ENCODE results near the gene PLEKHG7. TPM values are rescaled to one million over a fixed set of nuclear protein-coding genes. Genes with fewer than 3 reads are reported as not detected.

Gene PLEKHG7
- total and polyA plus RNA-seq, 2 experiments from 2014 or later = not detected

DNA sequence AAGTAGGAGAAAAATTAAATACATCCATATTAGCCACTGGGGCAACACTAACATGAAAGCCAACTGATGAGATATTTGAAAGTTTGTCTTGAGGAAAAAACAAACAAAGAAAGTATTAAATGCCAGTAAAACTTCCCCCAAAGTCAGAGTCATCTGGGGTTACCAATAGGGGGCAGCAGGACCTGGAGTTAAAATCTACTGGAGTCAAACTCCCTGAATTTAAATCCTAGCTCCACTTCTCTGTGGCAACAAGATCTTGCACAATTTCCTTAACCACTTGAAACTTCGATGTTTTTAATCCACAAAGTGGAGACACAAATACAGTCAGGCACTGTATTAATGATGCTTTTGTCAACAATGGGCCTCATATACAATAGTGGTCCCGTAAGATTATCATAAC, 14.4 kb downstream of the PLEKHG7 start:
- Histone ChIP-seq H4K20me1 (replicated peaks; ENCODE audit: insufficient read depth) (no peaks in the 10 kb centered on the region), H3K4me3 (no peak overlapping the region), H3K4me1 (ENCODE audit: insufficient read depth) (no peaks in the 10 kb centered on the region), H2AFZ (peak overlapping the region; percentile 18; the same call in 1 of the 2 replicates), H3K79me2 (replicated peaks; ENCODE audit: insufficient read depth) (no peaks in the 10 kb centered on the region), H3K4me2 (peak overlapping the region; percentile 15; the same call in 1 of the 2 replicates), H3K27ac (ENCODE audit: low read depth) (no peak overlapping the region), H3K27me3 (ENCODE audit: insufficient read depth) (no peaks in the 10 kb centered on the region), H3K9me2 (ENCODE audit: insufficient read depth) (no peaks in the 10 kb centered on the region), H3K36me3 (ENCODE audit: insufficient read depth) (no peaks in the 10 kb centered on the region), H3F3A (replicated peaks; ENCODE audit: low read depth) (no peaks in the 10 kb centered on the region)
- Mint-ChIP-seq H3K36me3 (ENCODE audit: low read depth) (peaks cover 5% of the 10 kb centered on the region; the same call in 2 of the 3 replicates), H3K27ac (no peak overlapping the region), H3K27me3 (ENCODE audit: insufficient read depth, low read depth, poor library complexity) (peaks cover 7% of the 10 kb centered on the region), H3K4me3 (no peak overlapping the region), H3K9me3 (peaks cover 8% of the 10 kb centered on the region), H3K4me1 (peaks cover 12% of the 10 kb centered on the region; the same call in 2 of the 3 replicates)
- TF ChIP-seq, protein P1, sequence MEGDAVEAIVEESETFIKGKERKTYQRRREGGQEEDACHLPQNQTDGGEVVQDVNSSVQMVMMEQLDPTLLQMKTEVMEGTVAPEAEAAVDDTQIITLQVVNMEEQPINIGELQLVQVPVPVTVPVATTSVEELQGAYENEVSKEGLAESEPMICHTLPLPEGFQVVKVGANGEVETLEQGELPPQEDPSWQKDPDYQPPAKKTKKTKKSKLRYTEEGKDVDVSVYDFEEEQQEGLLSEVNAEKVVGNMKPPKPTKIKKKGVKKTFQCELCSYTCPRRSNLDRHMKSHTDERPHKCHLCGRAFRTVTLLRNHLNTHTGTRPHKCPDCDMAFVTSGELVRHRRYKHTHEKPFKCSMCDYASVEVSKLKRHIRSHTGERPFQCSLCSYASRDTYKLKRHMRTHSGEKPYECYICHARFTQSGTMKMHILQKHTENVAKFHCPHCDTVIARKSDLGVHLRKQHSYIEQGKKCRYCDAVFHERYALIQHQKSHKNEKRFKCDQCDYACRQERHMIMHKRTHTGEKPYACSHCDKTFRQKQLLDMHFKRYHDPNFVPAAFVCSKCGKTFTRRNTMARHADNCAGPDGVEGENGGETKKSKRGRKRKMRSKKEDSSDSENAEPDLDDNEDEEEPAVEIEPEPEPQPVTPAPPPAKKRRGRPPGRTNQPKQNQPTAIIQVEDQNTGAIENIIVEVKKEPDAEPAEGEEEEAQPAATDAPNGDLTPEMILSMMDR (conservative IDR thresholded peaks at IDR 0.05; ENCODE audit: low read depth in 2 of 2) = peak; percentile 71 to 81
- TF ChIP-seq, protein P2, sequence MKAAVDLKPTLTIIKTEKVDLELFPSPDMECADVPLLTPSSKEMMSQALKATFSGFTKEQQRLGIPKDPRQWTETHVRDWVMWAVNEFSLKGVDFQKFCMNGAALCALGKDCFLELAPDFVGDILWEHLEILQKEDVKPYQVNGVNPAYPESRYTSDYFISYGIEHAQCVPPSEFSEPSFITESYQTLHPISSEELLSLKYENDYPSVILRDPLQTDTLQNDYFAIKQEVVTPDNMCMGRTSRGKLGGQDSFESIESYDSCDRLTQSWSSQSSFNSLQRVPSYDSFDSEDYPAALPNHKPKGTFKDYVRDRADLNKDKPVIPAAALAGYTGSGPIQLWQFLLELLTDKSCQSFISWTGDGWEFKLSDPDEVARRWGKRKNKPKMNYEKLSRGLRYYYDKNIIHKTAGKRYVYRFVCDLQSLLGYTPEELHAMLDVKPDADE (IDR thresholded peaks at IDR 0.05) = no peak
- ATAC-seq = peak; percentile 58
- peak; percentile 74 for DNase-seq (ENCODE audit: low spot score)

DNA sequence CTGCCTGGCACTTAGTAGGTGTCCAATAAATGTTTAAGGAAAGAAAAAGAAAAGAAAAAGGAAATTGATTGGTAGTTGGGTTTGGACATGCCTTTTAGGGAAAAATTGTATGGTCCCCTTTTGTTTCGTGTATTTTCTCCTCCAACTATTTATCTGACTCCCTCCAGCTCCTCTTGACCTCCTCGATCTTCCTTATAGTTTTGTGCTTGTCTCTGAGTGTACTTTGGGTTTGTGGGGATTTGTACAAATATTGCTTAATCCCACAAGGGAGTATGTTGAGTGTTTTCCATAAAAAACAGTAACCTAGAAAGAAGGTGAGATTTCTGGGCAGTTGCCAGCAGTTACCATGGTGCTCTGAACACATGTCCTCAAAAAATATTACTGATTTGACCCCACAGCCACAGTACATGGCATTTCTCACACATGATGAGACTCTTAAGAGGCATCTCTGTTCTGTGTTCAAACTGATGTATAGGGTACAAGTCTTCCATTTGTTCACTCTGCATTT, 15.7 kb downstream of the PLEKHG7 start:
- Mint-ChIP-seq H3K4me1 (peaks cover 12% of the 10 kb centered on the region; the same call in 2 of the 3 replicates), H3K36me3 (ENCODE audit: low read depth) (peaks cover 3% of the 10 kb centered on the region), H3K27me3 (ENCODE audit: insufficient read depth, low read depth, poor library complexity) (peaks cover 7% of the 10 kb centered on the region), H3K27ac (no peak overlapping the region), H3K9me3 (peaks cover 5% of the 10 kb centered on the region), H3K4me3 (no peak overlapping the region)
- H3K36me3 ChIP-seq (ENCODE audit: insufficient read depth) = no peaks in the 10 kb centered on the region
- no peak overlapping the region for H3K27ac ChIP-seq (ENCODE audit: low read depth)
- peak overlapping the region; percentile 14; the same call in 1 of the 2 replicates for H2AFZ ChIP-seq
- no peak for ATAC-seq
- no peaks in the 10 kb centered on the region for H3K9me2 ChIP-seq (ENCODE audit: insufficient read depth)
- no peaks in the 10 kb centered on the region for H3K4me1 ChIP-seq (ENCODE audit: insufficient read depth)
- H3K79me2 ChIP-seq (replicated peaks; ENCODE audit: insufficient read depth) = no peaks in the 10 kb centered on the region
- H3K4me3 ChIP-seq = no peak overlapping the region
- H3K4me2 ChIP-seq = no peak overlapping the region
- H3K27me3 ChIP-seq (ENCODE audit: insufficient read depth) = no peaks in the 10 kb centered on the region
- H3F3A ChIP-seq (replicated peaks; ENCODE audit: low read depth) = no peaks in the 10 kb centered on the region
- H4K20me1 ChIP-seq (replicated peaks; ENCODE audit: insufficient read depth) = no peaks in the 10 kb centered on the region
- no peak for DNase-seq (ENCODE audit: low spot score)
- TF ChIP-seq STAT1 (IDR thresholded peaks at IDR 0.05; ENCODE audit: unreplicated experiment) = no peak
- TF ChIP-seq JUNB (IDR thresholded peaks at IDR 0.05; ENCODE audit: unreplicated experiment) = no peak
- no peak for TF ChIP-seq POLR2AphosphoS5 (IDR thresholded peaks at IDR 0.05; ENCODE audit: low read depth)
- TF ChIP-seq ZNF331 (CRISPR knock-in tag; IDR thresholded peaks at IDR 0.05; ENCODE audit: low read depth) = no peak
- TF ChIP-seq, protein P2 (IDR thresholded peaks at IDR 0.05) = no peak
- TF ChIP-seq EZH2 (IDR thresholded peaks at IDR 0.05; ENCODE audit: low read depth, unreplicated experiment) = no peak
- TF ChIP-seq ZNF114 (CRISPR knock-in tag; IDR thresholded peaks at IDR 0.05) = no peak
- TF ChIP-seq, protein P3, sequence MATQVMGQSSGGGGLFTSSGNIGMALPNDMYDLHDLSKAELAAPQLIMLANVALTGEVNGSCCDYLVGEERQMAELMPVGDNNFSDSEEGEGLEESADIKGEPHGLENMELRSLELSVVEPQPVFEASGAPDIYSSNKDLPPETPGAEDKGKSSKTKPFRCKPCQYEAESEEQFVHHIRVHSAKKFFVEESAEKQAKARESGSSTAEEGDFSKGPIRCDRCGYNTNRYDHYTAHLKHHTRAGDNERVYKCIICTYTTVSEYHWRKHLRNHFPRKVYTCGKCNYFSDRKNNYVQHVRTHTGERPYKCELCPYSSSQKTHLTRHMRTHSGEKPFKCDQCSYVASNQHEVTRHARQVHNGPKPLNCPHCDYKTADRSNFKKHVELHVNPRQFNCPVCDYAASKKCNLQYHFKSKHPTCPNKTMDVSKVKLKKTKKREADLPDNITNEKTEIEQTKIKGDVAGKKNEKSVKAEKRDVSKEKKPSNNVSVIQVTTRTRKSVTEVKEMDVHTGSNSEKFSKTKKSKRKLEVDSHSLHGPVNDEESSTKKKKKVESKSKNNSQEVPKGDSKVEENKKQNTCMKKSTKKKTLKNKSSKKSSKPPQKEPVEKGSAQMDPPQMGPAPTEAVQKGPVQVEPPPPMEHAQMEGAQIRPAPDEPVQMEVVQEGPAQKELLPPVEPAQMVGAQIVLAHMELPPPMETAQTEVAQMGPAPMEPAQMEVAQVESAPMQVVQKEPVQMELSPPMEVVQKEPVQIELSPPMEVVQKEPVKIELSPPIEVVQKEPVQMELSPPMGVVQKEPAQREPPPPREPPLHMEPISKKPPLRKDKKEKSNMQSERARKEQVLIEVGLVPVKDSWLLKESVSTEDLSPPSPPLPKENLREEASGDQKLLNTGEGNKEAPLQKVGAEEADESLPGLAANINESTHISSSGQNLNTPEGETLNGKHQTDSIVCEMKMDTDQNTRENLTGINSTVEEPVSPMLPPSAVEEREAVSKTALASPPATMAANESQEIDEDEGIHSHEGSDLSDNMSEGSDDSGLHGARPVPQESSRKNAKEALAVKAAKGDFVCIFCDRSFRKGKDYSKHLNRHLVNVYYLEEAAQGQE (IDR thresholded peaks at IDR 0.05; ENCODE audit: unreplicated experiment) = no peak
- TF ChIP-seq, protein P1 (conservative IDR thresholded peaks at IDR 0.05; ENCODE audit: low read depth in 2 of 2) = no peak
- no peak for TF ChIP-seq CREB1 (CRISPR knock-in tag; IDR thresholded peaks at IDR 0.05; ENCODE audit: low read depth)
